Lower leg skin (tissue), 4 donors: Measurements from ENCODE around the gene CMPK2. TPM values are rescaled to one million over a fixed set of nuclear protein-coding genes. Genes with fewer than 3 reads are reported as not detected.

Source experiments
- DNase-seq, 2 donors: peaks; one replicate each; pipeline ENCODE4 v3.0.0-alpha.2; 2019; ENCODE audit warnings: low spot score in 2 of 2
- H3K4me3 ChIP-seq: fragments of 200-600 bp; sonication (generic); 2 replicates; pipeline ENCODE4 v1.5.1; 2017; ENCODE audit warnings: mild to moderate bottlenecking, low read depth; ENCODE audit not compliant: poor library complexity, severe bottlenecking
- CTCF ChIP-seq, 3 donors: fragments of 450-650 bp; IDR thresholded peaks; one replicate each; pipeline ENCODE4 v1.5.1; 2016; ENCODE audit warnings: antibody characterized with exemption in 3 of 3, mild to moderate bottlenecking in 3 of 3, moderate library complexity in 2 of 3
- POLR2A ChIP-seq, 2 donors: fragments of 450-650 bp; IDR thresholded peaks; one replicate each; pipeline ENCODE4 v1.6.1; 2016 to 2017; ENCODE audit warnings: antibody characterized with exemption in 2 of 2, mild to moderate bottlenecking in 1 of 2, moderate library complexity in 1 of 2
- WGBS, 2 donors: methylation state at CpG; one replicate each; pipeline ENCODE4 v1.1.5; 2018; 5-methylcytosine and 5-hydroxymethylcytosine counted together
- intact Hi-C: fragments of 100-400 bp; cut with DNase I; formaldehyde crosslinking; loops from one replicate; pipeline ENCODE4 v1.15.0; 2023; ENCODE audit warnings: low total_unique reads
- total RNA-seq, 4 donors: library from RNA; depleted of rRNA; stranded (reverse); fragments of >200 nt; gene quantifications; one replicate each; pipeline ENCODE4 v1.1.0, GENCODE V29; 2016

Gene CMPK2
- total RNA-seq, 4 donors from 2014 or later = 0.30 to 3.7 (median 2.3) TPM

GRCh38 chr2:6826081-6826913, 39.4 kb downstream of the CMPK2 start:
- 63 to 66% methylated on average over 4 of the region's 4 CpGs for WGBS, 2 donors
- no peak for DNase-seq
- TF ChIP-seq CTCF (IDR thresholded peaks at IDR 0.05) (no peak), POLR2A (IDR thresholded peaks at IDR 0.05) (no peak)
- intact Hi-C loops = no loop called here
- H3K4me3 ChIP-seq = no peak overlapping the region

GRCh38 chr2:6824962-6825361, 40.7 kb downstream of the CMPK2 start:
- WGBS, 2 donors = 57 to 60% methylated on average over 3 of the region's 3 CpGs
- intact Hi-C loops = no loop called here
- no peak for DNase-seq
- TF ChIP-seq POLR2A (IDR thresholded peaks at IDR 0.05) (no peak), CTCF (IDR thresholded peaks at IDR 0.05) (no peak)
- H3K4me3 ChIP-seq = no peak overlapping the region

GRCh38 chr2:6823111-6823510, 42.6 kb downstream of the CMPK2 start:
- WGBS, 2 donors = 20 to 31% methylated on average over 5 of the region's 5 CpGs
- intact Hi-C loops = no loop called here
- TF ChIP-seq POLR2A (IDR thresholded peaks at IDR 0.05) (no peak), CTCF (IDR thresholded peaks at IDR 0.05) (no peak)
- H3K4me3 ChIP-seq = no peak overlapping the region
- DNase-seq = no peak

GRCh38 chr2:6822406-6822805, 43.3 kb downstream of the CMPK2 start:
- 32 to 36% methylated on average over 3 of the region's 3 CpGs for WGBS, 2 donors
- no peak for DNase-seq
- TF ChIP-seq POLR2A (IDR thresholded peaks at IDR 0.05) (no peak), CTCF (IDR thresholded peaks at IDR 0.05) (no peak)
- intact Hi-C loops = no loop called here
- H3K4me3 ChIP-seq = no peak overlapping the region

GRCh38 chr2:6820903-6821584, 44.7 kb downstream of the CMPK2 start:
- intact Hi-C loops = no loop called here
- WGBS, 2 donors = 89 to 93% methylated on average over 21 of the region's 21 CpGs
- TF ChIP-seq POLR2A (IDR thresholded peaks at IDR 0.05) = no peak
- TF ChIP-seq CTCF (IDR thresholded peaks at IDR 0.05) = no peak
- DNase-seq = no peak
- H3K4me3 ChIP-seq = no peak overlapping the region
